A673 (cell line): ENCODE results near the gene RNF26.

Experiments used
- CTCF ChIP-seq: fragments of 300-800, 200-600 bp; sonication (generic); conservative IDR thresholded peaks from 2 replicates; pipeline ENCODE4 v1.5.1; 2017; ENCODE audit warnings: low read depth, mild to moderate bottlenecking, antibody characterized with exemption, low read length, moderate library complexity, mixed read lengths
- EZH2 ChIP-seq: fragments of 200-600 bp; sonication (generic); IDR thresholded peaks from 2 replicates; pipeline ENCODE4 v1.6.1; 2017; ENCODE audit warnings: borderline replicate concordance, low read depth, mild to moderate bottlenecking, mixed read lengths, antibody characterized with exemption, low read length; ENCODE audit not compliant: poor library complexity, severe bottlenecking

DNA sequence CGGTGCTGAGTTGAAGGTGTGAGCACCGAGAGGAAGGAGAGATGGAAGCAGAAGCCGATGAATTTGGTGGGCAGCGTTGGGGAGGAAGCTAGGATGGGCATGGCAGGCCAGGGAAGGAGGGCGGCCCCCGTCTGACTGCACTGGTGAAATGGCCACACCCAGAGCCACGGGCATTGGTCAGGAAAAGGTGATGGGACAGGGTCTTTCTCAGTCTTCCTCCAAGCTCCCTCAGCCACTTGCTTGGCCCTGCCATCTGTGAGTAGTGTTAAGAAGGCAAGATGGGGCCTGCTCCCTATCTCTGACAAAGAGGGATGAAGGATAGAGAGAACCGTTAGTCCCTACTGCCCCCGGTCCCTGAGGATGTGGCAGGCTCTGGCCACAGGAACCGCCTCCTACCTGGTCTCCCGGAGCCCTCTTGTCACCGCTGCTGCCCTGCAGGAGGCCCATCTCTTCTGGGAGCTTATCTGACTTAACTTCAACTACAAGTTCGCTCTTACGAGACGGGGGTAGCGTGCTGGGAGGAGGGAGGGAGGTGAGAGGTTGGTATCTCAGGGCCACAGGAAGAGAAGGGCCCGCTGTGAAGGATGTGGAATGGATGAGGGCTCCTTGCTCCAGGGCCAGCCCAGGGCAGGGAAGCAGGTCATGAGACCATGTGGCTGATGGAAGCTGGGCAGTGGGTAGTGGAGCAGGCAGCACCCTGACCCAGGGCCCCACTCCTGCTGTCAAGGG lies 24.2 kb upstream of the RNF26 start:
- TF ChIP-seq CTCF (no peak), EZH2 (no peak)
